ENCODE measurements around the gene HLA-F. TPM values are rescaled to one million over a fixed set of nuclear protein-coding genes. Genes with fewer than 3 reads are reported as not detected.

Gene HLA-F
- 51.6 TPM for total RNA-seq

DNA sequence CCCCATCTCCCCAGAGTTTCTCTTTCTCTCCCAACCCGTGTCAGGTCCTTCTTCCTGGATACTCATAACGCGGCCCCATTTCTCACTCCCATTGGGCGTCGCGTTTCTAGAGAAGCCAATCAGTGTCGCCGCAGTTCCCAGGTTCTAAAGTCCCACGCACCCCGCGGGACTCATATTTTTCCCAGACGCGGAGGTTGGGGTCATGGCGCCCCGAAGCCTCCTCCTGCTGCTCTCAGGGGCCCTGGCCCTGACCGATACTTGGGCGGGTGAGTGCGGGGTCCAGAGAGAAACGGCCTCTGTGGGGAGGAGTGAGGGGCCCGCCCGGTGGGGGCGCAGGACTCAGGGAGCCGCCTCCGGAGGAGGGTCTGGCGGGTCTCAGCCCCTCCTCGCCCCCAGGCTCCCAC lies at the start of gene HLA-F:
TSS of gene HLA-F (plus strand) at position 173 of the 404 bp plus-strand sequence. CDS start at position 203, 30 bp downstream.
- peak; percentile 88 for DNase-seq (ENCODE audit: low spot score)

GRCh38 chr6:29674008-29674407 lies 49.2 kb upstream of the HLA-F start:
- DNase-seq (ENCODE audit: low spot score) = no peak

GRCh38 chr6:29675561-29675960 lies 47.7 kb upstream of the HLA-F start:
- DNase-seq (ENCODE audit: low spot score) = no peak

- DNase-seq (ENCODE audit: low spot score) = no peak
Observed at GRCh38 chr6:29676981-29677601, 46.1 kb upstream of the HLA-F start.

- no peak for DNase-seq (ENCODE audit: low spot score)
Observed at GRCh38 chr6:29678114-29678513, 45.1 kb upstream of the HLA-F start.

GRCh38 chr6:29679962-29680361 lies 43.3 kb upstream of the HLA-F start:
- DNase-seq (ENCODE audit: low spot score) = no peak

DNA sequence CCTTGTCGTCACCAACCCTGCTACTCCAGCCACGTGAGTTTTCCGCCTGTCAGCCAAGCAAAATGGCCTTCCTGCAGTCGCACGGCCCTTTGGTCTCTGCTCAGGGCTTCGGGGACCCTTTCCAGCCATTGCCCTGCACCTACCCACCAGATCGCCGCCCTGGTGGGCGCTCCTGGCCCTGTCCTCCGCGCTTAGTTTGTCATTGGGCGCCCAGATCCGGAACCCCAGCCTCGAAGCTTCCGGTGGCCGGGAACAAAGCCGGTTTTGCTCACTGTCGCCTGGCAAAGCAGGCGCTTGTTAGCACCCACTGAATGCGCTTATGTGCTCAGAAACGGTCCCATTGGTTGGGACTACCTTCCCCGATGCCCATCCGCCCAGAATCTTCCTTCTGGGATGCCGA lies 42.8 kb upstream of the HLA-F start:
- DNase-seq (ENCODE audit: low spot score) = no peak

DNA sequence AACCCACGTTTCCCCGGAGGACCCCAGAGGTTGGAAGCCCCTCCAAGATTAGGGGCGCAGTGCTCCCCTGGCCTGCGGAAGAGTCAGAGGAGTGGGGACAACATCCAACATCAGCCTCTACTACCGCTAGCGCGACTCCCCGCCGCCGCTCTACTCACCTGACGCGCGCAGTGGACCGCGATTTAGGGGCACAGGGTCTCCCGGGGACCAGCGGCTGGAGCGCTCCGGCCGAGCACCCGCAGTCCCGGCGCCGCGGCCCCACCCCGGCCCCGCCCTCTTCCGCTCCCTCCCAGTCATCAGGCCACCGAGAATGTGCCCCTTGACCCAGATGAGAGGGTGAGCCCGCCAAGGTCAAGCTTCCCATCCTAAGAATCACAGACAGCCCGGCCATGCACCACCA lies 42.3 kb upstream of the HLA-F start, which contains the start of gene ZFP57:
TSS of gene ZFP57 (minus strand) at position 249 of the 400 bp plus-strand sequence. CDS start 4,149 bp downstream, outside the sequence.
- no peak for DNase-seq (ENCODE audit: low spot score)

DNA sequence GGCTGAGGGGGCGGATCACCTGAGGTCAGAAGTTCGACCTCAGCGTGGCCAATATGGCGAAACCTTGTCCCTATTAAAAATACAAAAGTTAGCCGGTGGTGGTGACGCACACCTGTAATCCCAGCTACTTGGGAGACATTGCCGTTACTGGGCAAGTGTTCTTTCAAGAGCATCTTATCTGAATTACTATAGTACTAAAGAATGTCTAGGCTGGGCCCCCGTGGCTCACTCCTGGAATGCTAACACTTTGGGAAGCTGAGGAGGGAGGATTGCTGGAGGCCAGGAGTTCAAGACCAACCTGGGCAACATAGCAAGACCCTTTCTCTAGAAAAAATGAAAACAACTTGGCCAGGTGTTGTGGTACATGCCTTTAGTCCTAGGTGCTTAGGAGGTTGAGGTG lies 41.4 kb upstream of the HLA-F start:
- DNase-seq (ENCODE audit: low spot score) = no peak

DNA sequence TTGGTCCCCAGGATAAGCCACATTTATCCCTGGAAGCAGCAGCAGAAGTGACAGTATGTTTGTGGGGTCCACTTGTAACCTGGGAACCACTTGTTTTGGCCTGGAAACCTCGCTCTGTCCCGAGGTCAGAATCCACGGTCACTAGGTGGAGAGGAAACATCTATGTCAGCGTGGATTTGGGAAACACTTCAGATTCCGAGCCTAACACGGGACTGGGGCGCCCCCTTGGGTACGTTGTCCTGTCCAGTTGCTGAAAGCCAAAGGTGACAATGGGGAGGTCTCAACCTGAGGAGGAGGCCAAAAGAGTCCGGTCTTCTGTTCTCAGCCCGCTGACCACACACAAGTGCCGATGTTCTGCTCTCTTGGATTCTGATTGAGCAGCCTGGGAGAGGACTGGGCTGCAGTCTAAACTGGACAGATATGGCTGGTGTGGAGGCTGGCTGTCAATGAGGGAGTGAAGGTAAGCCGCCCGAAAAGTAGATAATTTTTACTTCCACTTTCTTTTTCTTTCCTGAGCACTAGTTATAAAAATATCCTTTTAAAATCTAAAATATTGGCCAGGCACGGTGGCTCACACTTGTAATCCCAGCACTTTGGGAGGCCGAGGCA lies 37.4 kb upstream of the HLA-F start:
- DNase-seq (ENCODE audit: low spot score) = no peak

GRCh38 chr6:29694637-29695036 lies 28.6 kb upstream of the HLA-F start:
- DNase-seq (ENCODE audit: low spot score) = no peak

- no peak for DNase-seq (ENCODE audit: low spot score)
Observed at GRCh38 chr6:29696147-29697125, 26.8 kb upstream of the HLA-F start.

DNA sequence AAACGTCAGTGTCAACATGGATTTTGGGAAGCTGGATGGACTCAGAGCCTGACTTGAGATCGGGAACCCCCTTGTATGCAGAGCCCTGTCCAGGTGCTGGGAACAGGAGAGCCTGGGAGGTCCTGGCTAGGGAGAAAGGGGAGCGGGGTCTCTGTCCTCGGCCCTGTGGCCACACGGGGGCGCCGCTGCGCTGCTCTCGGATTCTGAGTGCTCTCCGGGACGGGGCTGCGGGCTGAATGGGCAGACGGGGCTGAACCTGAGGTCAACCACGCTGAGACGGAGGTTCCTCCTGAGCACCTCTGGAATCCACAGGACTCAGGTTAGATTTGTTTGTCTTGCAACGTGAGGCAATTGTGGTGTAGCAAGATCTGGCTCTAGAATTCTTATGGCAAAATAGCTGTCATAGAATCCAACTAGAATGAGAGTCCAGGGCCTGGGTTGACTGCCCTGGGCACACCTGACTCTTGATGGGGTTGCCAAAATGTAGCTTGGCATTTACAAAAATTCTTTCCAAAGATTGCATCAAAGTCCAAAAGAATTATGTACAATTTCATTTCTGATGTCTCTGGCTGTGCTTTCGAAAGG lies 20.6 kb upstream of the HLA-F start:
- no peak for DNase-seq (ENCODE audit: low spot score)

- no peak for DNase-seq (ENCODE audit: low spot score)
Observed at GRCh38 chr6:29705389-29706231, 17.6 kb upstream of the HLA-F start.

- no peak for DNase-seq (ENCODE audit: low spot score)
Observed at GRCh38 chr6:29708432-29709179, 14.6 kb upstream of the HLA-F start.

GRCh38 chr6:29709188-29709587 lies 14.0 kb upstream of the HLA-F start:
- no peak for DNase-seq (ENCODE audit: low spot score)

DNA sequence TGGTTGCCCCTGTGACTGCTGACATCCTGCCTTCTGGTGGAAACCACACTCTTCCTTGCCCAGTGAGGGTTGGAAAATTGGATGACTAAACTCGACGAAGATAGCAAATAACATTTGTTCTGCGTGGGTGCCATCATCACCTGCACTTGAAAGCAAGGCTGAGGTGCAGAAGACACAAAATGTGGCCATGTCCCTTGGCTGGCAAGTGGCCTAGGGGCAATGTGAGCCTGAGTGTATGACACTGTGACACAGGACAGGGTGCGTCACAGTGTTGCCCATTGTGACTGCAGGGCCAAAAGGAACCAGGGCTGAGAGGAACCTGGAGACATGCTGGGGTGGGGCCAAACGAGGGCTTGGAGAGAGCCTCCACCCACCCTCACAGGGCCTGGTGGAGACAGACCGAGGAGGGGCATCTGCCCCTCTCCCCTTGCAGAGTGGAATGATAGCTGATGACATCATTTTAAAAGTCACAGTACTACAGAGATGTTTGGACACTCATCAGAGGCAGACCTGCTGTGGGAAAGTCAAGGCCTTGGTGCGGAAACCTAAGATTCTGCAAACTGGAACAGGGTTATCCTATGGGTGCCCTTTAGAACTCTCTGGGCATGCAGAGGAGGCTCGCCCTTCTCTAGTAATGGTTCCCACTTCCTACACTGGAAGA lies 12.8 kb upstream of the HLA-F start:
- no peak for DNase-seq (ENCODE audit: low spot score)

DNA sequence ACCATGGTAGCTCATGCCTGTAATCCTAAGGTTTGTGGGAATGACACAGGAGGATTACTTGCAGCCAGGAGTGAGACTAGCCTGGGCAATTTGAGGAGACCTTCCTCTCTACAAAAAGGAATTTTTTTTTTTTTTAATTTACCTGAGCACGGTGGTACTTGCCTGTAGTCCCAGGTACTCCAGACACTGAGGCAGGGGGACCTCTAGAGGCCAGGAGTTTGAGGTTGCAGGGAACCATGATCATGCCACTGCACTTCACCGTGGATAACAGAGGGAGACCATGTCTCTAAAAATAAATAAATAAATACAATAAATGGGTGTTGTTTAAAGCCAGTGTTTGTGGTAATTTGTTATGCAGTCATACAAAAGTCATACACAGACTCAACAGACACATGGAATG lies 2.4 kb upstream of the HLA-F start:
- DNase-seq (ENCODE audit: low spot score) = no peak

DNA sequence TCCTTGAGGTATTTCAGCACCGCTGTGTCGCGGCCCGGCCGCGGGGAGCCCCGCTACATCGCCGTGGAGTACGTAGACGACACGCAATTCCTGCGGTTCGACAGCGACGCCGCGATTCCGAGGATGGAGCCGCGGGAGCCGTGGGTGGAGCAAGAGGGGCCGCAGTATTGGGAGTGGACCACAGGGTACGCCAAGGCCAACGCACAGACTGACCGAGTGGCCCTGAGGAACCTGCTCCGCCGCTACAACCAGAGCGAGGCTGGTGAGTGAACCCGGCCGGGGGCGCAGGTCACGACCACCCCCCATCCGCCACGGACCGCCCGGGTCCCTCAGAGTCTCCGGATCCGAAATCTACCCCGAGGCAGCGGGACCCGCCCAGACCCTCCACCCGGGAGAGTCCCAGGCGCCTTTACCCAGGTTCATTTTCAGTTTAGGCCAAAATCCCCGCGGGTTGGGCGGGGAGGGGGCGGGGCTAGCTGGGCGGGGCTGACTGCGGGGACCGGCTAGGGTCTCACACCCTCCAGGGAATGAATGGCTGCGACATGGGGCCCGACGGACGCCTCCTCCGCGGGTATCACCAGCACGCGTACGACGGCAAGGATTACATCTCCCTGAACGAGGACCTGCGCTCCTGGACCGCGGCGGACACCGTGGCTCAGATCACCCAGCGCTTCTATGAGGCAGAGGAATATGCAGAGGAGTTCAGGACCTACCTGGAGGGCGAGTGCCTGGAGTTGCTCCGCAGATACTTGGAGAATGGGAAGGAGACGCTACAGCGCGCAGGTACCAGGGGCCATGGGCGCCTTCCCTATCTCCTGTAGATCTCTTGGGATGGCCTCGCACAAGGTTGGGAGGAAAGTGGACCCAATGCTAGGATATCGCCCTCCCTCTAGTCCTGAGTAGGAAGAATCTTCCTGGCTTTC lies 693 bp downstream of the HLA-F start:
- no peak for DNase-seq (ENCODE audit: low spot score)
